ENCODE measurements around the gene TBCC.
A peak's percentile ranks its signal among the peaks of the same experiment; 100 is the strongest.

Gene TBCC

DNA sequence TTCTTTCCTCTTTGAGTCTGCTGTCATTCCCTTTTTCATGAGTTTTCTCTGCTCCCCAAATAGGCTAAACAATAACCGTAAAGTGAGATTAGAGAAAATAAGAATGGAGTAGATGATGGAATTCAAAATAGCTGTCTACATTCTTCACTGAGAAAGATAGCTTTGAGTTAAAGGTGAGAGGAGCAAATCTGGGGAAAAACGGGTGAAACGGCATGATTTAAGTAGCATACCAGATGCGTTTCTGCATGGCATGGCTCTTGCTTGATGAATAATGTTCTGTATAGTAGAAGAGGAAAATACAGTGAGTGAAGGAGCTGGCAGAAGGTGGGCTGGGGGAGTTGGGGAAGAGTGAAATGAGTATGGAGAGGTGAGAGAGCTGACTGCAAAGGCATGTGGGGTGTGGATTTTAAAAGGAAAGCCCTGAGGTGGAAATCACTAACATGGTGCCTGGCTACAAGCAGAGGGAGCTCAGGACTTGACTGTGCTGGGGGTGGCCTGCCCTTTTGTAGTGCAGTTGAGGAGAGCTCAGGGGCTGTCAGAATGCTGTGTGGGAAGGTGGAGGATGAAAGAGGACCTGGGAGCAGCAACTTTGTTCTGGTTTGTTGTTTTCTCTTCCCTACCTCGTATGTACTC lies 44.8 kb upstream of the TBCC start:
- Histone ChIP-seq H4K20me1 (ENCODE audit: insufficient read depth, low read length) (peaks cover 3% of the 10 kb centered on the region; the same call in 1 of the 2 replicates), H3K36me3 (ENCODE audit: insufficient read depth, low read length) (no peaks in the 10 kb centered on the region), H3K27me3 (ENCODE audit: insufficient read depth, low read length, poor library complexity) (no peaks in the 10 kb centered on the region), H3K4me3 (ENCODE audit: low read depth in 1 of 2, low read length in 2 of 2) (no peak overlapping the region), H3K27ac (ENCODE audit: low read length) (no peak overlapping the region), H3K79me2 (ENCODE audit: insufficient read depth, low read length) (peaks cover 61% of the 10 kb centered on the region), H2AFZ (ENCODE audit: low read depth, low read length) (no peak overlapping the region), H3K9me3 (ENCODE audit: insufficient read depth, low read length, severe bottlenecking) (no peaks in the 10 kb centered on the region), H3K4me1 (ENCODE audit: insufficient read depth, low read length) (peaks cover 4% of the 10 kb centered on the region; the same call in 1 of the 2 replicates), H3K9ac (ENCODE audit: low read depth, low read length) (no peak overlapping the region), H3K4me2 (ENCODE audit: insufficient read depth, low read length) (no peak overlapping the region)
- peak; percentile 46; the same call in 2 of the 3 replicates for ATAC-seq (ENCODE audit: insufficient read depth, low read depth)
- DNase-seq, result no peak
- no peak for TF ChIP-seq EZH2 (IDR thresholded peaks at IDR 0.05; ENCODE audit: borderline replicate concordance, low read depth, low read length, severe bottlenecking)
- no peak for TF ChIP-seq CTCF (IDR thresholded peaks at IDR 0.05; ENCODE audit: borderline replicate concordance, extremely low read depth, low read length, poor library complexity, severe bottlenecking)

DNA sequence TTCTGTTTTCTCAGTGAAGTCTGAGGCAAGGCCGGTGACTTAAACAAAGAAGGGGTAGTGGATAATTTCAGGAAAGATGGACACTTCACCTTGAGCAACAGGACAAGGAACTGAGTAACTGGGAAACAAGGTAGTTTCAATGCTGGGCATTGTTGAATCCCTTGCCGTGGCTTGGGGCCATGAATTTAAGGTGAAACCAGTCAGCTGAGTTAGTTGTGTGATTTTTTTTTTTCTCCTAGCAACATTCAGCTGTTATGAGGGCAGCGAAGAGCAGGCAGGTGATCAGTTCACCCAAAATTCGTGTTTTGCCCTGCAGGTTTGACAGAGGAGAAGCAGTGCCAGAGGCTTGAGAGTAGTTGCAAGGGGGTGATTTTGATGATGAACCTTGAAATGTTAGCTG lies 42.8 kb upstream of the TBCC start:
- no peak for DNase-seq
- Histone ChIP-seq H3K4me3 (ENCODE audit: low read depth in 1 of 2, low read length in 2 of 2) (no peak overlapping the region), H3K27ac (ENCODE audit: low read length) (peak overlapping the region; percentile 16; the same call in 1 of the 2 replicates), H3K4me2 (ENCODE audit: insufficient read depth, low read length) (no peak overlapping the region), H3K36me3 (ENCODE audit: insufficient read depth, low read length) (no peaks in the 10 kb centered on the region), H3K4me1 (ENCODE audit: insufficient read depth, low read length) (peaks cover 20% of the 10 kb centered on the region), H3K9me3 (ENCODE audit: insufficient read depth, low read length, severe bottlenecking) (no peaks in the 10 kb centered on the region), H2AFZ (ENCODE audit: low read depth, low read length) (no peak overlapping the region), H3K9ac (ENCODE audit: low read depth, low read length) (no peak overlapping the region), H4K20me1 (ENCODE audit: insufficient read depth, low read length) (peaks cover 3% of the 10 kb centered on the region; the same call in 1 of the 2 replicates), H3K27me3 (ENCODE audit: insufficient read depth, low read length, poor library complexity) (no peaks in the 10 kb centered on the region), H3K79me2 (ENCODE audit: insufficient read depth, low read length) (peaks cover 77% of the 10 kb centered on the region)
- no peak for ATAC-seq (ENCODE audit: insufficient read depth, low read depth)
- TF ChIP-seq EZH2 (IDR thresholded peaks at IDR 0.05; ENCODE audit: borderline replicate concordance, low read depth, low read length, severe bottlenecking) (no peak), CTCF (IDR thresholded peaks at IDR 0.05; ENCODE audit: borderline replicate concordance, extremely low read depth, low read length, poor library complexity, severe bottlenecking) (no peak)

- H3K79me2 ChIP-seq (ENCODE audit: insufficient read depth, low read length), result peaks cover 92% of the 10 kb centered on the region
- H3K4me1 ChIP-seq (ENCODE audit: insufficient read depth, low read length), result peaks cover 20% of the 10 kb centered on the region
- H3K36me3 ChIP-seq (ENCODE audit: insufficient read depth, low read length), result no peaks in the 10 kb centered on the region; the same call in 1 of the 2 replicates
- TF ChIP-seq CTCF (IDR thresholded peaks at IDR 0.05; ENCODE audit: borderline replicate concordance, extremely low read depth, low read length, poor library complexity, severe bottlenecking) (no peak), EZH2 (IDR thresholded peaks at IDR 0.05; ENCODE audit: borderline replicate concordance, low read depth, low read length, severe bottlenecking) (no peak)
- peak overlapping the region; percentile 17; the same call in 1 of the 2 replicates for H3K27ac ChIP-seq (ENCODE audit: low read length)
- H3K9me3 ChIP-seq (ENCODE audit: insufficient read depth, low read length, severe bottlenecking), result no peaks in the 10 kb centered on the region
- no peaks in the 10 kb centered on the region for H3K27me3 ChIP-seq (ENCODE audit: insufficient read depth, low read length, poor library complexity)
- H3K4me2 ChIP-seq (ENCODE audit: insufficient read depth, low read length), result no peak overlapping the region
- H3K4me3 ChIP-seq (ENCODE audit: low read depth in 1 of 2, low read length in 2 of 2), result no peak overlapping the region
- no peak overlapping the region for H3K9ac ChIP-seq (ENCODE audit: low read depth, low read length)
- peaks cover 3% of the 10 kb centered on the region; the same call in 1 of the 2 replicates for H4K20me1 ChIP-seq (ENCODE audit: insufficient read depth, low read length)
- ATAC-seq (ENCODE audit: insufficient read depth, low read depth) (no peak), DNase-seq (no peak)
- H2AFZ ChIP-seq (ENCODE audit: low read depth, low read length), result no peak overlapping the region
Observed at GRCh38 chr6:42787063-42787472, 41.2 kb upstream of the TBCC start.

Data from DND-41 (cell line).